Measurements from ENCODE around the gene EXPH5.

GRCh38 chr11:108495326-108495725, 98.2 kb downstream of the EXPH5 start:
- TF ChIP-seq CTCF (IDR thresholded peaks at IDR 0.05): no peak
- TF ChIP-seq ZFX (IDR thresholded peaks at IDR 0.05; ENCODE audit: borderline replicate concordance): no peak

Data from 22Rv1 (cell line).